Stimulated activated CD4-positive, alpha-beta T cell treated with anti-CD3 and anti-CD28 coated beads, Interleukin-4, amount 100 ng/mL, for 48 hours (primary cell): ENCODE measurements around the gene SUMO2.
A peak's percentile ranks its signal among the peaks of the same experiment; 100 is the strongest.
"Not testable (repeated sequence)": the region's sequence is repeated elsewhere in the genome, so short reads cannot be mapped to it uniquely, and the experiment has no call there.

ENCODE experiments used
- DNase-seq, 2 donors: peaks; one replicate each; pipeline ENCODE4 v3.0.0-alpha.2; 2020; ENCODE audit warnings: low read depth in 2 of 2

The SUMO2 gene

DNA sequence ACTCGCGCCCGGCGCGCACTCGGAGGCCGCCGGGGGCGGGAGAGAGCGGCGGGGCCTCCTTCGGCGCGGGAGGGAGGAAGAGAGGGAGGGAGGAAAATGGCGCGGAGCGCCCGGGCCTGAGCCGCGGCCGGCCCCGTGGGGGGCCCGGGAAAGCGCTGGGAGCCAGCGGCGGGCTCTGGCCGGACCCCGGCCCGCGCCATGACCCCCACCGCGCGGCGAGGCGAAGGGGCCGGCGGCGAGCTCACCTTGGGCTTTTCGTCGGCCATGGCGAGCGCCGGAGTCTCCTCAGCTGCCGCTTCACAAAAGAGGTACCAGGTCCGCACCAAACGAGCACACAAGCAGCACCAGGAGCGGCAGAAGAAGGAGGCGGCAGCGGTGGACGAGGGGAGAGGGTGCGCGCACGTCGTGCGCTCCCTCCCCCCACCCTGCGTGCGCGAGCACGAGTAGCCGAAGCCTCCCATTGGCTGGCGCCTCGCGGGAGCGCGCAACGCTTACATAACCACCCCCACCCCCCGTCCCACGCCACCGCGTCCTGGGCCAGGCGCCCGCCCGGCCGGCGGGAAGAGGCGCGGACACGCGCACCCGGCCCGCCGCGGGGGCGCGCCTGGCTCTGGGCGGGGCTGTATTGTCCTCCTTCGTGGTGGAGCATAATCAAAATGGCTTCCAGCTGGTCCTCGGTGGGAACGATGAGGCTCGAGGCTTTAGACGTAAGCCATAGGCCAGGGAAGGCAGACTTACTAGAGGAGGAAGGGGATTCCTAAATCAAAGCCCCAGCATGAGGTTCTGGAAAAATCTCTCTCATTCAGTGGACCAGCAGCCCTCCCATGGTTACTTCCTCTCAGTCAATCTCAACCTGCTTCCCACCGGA, at the start of gene SUMO2:
SUMO2 (minus strand) TSS at position 391 of the 868 bp plus-strand sequence; CDS start at position 266, 125 bp downstream.
- peak; percentile 94 to 97 for DNase-seq

DNA sequence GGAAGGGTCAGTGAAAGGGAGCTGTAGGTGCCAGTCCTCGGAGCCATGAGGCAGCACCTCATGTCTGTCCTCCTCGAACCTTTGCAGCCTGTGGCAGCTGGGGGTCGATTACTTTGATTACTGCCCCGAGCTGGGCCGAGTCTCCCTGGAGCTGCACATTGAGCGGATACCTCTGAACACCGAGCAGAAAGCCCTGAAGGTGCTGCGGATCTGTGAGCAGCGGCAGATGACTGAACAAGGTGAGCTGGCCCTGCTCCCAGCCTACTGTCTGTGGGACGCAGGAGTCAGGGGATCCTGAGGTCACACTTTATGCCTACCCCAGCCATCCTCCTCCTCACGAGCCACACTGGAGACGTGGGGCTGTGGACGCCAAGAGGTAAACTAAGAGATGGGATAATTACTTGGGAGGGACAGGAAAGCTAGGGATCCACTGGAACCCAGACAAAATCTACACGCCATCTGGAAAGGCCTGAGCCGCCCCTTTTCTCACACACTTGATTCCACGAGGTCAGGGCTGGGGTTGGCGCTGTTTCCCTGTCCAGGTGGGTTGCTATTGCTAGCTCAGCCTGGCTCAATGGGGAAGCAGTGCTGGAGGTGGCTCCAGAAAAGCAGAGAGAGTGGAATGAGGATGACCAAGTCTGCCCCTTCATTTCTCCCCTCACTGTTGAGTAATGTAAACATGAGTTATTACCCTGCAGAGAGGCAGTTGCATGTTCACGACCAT, 49.1 kb upstream of the SUMO2 start:
- DNase-seq: no peak

DNA sequence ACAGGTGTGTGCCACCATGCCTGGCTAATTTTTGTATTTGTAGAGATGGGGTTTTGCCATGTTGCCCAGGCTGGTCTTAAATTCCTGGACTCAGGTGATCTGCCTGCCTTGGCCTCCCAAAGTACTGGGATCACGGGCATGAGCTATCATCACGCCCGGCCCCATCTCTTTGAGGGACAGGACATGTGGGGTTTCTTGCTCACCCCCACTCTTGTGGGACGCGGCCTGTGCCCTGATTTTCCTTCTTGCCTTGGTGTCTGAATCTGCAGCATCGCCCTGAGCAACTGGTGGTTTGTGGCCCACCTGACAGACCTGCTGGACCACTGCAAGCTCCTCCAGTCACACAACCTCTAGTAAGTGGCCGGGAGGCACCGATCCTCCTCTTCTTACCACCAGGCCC, 48.3 kb upstream of the SUMO2 start:
- DNase-seq: no peak

DNA sequence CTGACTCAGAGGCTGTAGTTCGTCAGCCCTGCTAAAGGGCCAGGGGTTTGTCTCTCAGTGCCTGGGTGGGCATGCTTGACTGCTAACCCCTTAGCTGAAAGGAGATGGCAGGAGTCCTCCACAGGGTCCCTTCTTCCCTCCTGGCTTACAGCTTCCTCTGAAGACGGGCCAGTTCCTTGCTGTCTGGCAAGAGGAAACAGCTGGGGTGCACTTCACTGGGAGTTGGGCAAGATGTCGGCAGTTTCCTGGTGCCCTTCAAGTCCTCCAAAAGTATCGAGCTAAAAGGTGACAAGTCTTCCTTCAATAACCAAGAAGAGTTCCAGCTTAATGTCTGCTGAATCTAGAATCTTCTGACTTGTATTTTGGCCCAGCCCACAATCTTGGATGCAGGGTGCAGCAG, 46.1 kb upstream of the SUMO2 start:
- no peak for DNase-seq

DNA sequence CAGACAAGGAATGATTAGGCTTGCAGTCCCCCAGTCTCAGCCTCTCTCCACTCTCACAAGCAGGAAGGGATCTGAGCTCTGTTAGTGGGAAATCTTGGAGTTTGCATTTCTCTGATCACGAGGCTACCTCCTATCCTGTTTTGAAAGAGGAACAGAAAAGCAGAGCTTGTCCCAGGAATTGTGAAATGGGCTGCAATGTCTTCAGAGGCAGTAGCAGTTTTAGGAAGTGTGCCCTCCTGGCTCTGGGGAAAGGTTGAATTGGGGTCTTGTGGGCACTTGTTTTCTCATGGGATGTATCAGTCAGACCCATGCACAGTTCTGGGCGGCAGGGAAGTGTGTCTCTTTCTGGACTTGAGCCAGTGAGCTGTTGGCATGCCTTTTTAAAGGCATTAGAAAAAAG, 45.5 kb upstream of the SUMO2 start:
- DNase-seq: no peak

DNA sequence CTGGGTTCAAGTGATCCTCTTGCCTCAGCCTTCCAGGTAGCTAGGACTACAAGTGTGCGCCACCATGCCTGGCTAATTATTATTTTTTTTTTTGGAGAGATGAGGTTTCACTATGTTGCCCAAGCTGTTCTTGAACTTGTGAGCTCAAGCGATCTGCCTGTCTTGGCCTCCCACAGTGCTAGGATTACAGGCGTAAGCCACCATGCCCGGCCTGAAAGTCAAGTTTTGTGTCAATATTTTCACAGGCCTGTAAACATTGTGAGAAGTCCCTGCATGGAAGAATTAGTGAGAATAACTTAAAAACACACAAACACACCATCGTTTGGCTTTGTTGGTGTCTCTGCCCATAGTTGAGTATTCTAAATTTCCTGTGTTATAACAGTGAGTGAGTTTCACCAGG, 45.0 kb upstream of the SUMO2 start:
- no peak for DNase-seq

DNA sequence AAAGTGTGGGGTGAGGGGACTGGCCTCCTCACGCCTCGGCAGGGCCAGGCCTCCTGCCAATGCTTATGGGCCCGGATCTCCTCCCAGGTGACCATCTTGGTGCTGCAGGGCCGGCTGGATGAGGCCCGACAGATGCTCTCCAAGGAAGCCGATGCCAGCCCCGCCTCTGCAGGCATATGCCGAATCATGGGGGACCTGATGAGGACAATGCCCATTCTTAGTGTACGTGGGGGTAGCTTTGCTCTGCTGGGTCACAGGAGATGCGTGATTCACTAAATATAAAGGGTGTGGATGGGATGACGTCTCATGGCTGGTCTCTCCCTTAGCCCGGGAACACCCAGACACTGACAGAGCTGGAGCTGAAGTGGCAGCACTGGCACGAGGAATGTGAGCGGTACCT, 42.3 kb upstream of the SUMO2 start:
- no peak for DNase-seq

DNA sequence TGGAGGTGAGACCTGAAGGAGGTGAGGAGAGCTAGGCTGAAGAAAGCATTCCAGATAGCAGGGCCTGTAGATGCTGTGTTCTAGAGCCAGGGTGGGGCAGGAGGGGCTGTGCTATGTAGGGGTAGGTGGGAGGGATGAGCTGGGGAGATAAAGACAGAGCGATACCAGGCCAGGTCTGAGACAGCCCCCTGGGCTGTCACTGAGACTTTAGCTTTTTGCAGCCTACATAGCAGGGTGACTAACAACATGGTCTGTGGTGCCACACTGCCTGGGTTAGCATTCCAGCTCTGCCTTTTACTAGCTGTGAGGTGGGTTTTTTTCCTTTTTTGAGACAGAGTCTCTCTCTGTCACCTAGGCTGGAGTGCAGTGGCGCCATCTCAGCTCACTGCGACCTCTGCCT, 37.1 kb upstream of the SUMO2 start:
- DNase-seq: no peak

DNA sequence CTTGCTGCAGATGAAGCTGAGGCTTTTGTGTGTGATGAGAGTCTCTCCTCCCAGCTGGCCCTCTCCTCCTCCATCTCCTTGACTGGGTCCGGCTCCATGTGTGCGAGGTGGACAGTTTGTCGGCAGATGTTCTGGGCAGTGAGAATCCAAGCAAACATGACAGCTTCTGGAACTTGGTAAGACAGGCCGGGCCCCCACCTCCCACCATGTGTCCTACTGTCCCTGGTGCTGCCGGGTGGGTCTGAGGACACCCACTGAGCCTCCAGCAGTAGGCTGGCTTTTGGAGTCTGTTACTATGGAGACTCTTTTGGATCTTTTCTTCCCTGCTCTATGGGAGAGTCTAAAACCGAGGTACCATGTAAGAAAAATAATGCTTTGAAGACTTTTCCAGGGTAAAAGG, 35.4 kb upstream of the SUMO2 start:
- DNase-seq: no peak

DNA sequence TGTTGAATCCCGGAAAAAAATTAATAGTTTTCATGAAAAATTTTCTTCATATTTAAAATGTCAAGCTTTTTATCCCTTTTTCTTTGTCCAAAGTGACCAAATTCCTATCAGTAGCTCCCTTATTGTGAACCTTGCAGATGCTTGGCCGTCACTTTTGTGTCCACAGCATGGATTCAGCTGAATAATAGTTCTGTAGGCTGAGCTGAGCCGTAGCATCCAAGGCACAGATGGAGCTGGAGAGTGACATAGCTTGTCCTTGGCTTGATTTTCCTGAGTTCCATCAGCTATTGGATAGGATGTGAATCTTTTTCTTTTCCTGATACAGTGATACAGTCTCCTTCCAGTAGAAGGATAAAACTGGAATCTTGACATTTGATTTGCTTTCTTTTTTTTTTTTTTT, 26.3 kb upstream of the SUMO2 start:
- no peak for DNase-seq

DNA sequence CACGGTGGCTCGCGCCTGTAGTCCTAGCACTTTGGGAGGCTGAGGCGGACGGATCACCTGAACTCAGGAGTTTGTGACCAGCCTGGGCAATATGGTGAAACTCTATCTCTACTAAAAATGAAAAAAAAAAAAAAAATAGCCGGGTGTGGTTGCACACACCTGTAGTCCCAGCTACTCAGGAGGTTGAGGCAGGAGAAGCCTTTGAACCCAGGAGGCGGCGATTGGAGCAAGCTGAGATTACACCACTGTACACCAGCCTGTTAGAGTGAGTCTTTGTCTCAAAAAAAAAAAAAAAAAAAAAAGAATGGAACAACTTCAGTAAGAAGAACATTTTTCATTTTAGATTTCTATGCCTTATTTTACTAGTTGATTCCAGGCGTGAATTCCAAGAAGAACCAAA, 25.4 kb upstream of the SUMO2 start:
- DNase-seq: no peak

DNA sequence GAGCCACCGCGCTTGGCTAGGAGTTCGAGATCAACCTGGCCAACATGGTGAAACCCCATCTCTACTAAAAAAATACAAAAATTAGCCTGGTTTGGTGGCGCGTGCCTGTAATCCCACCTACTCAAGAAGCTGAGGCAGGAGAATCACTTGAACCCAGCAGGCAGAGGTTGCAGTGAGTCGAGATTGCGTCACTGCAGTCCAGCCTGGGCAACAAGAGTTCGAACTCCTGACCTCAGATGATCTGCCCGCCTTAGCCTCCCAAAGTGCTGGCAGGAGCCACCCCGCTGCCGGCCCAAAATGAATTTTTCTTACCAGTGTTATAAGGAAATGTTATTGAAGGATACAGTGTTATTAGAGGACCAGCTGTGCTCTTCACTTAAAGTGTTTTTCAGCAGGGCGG, 25.0 kb upstream of the SUMO2 start:
- DNase-seq: no peak

DNA sequence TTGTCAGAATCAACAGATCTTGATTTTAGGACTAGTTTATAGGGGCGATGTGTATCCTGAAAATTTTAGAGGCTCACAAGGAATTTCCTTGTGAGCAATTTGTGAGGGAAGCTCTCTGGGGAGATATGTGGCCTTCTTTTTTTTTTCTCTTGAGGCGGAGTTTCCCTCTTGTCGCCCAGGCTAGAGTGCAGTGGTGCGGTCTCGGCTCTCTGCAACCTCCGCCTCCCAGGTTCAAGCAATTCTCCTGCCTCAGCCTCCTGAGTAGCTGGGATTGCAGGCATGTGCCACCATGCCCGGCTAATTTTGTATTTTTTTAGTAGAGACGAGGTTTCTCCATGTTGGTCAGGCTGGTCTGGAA, 24.3 kb upstream of the SUMO2 start:
- not testable (repeated sequence) for DNase-seq

DNA sequence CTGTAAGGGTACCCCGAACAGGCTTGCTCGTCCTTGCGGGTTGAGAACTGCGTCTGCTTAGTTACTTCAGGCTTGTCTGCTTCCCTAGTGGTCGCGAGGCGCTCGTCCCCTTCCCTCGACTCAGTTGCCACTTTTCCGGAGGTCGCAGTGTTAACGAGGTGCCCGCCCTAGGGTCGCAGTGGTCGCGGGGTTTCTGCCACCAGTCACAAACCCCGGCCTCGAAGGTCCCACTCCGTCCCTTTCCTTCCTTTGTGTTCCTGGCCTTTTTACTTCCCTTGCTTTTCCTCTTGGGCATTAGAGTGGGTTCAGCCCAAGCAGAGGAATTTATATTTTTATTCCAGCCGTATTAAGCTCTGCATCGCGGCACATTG, 23.0 kb upstream of the SUMO2 start:
- DNase-seq: no peak

DNA sequence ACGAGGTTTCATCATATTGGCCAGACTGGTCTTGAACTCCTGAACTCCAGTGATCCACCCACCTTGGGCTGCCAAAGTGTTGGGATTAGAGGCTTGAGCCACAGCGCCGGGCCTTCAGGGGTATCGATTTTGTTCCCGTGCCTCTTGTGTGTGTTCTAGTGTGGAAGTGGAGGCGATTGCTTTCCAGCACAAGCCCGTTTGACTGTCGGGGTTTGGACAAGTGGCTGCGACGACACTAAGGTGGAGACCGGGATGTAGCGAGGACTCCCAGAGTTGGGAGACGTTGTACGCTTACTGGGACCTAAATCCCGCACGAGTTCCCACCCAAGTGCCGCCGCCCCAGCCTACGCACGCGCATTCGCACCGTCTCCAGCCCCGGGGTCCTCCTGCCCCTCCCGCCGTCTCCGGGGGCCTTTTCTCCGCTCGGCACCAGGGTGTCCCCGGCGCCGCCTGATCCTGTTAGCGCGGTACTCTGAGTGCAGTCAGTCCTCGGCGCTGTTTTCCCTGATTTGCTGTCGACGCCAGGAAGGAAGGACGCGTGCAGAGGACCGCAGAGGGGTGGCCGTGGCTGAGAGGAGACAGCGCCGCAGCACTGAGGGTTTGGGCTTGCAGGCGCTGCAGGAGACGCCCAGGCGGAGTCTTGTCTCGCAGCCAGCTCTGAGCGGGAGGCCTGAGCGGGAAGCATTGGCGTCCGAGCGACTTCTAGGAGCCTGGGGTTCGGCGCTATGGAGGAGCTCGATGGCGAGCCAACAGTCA, 22.5 kb upstream of the SUMO2 start, which contains the start of gene NUP85:
NUP85 (plus strand) TSS at position 643 of the 756 bp plus-strand sequence; CDS start at position 726, 83 bp downstream.
- DNase-seq: peak; percentile 93 to 94

DNA sequence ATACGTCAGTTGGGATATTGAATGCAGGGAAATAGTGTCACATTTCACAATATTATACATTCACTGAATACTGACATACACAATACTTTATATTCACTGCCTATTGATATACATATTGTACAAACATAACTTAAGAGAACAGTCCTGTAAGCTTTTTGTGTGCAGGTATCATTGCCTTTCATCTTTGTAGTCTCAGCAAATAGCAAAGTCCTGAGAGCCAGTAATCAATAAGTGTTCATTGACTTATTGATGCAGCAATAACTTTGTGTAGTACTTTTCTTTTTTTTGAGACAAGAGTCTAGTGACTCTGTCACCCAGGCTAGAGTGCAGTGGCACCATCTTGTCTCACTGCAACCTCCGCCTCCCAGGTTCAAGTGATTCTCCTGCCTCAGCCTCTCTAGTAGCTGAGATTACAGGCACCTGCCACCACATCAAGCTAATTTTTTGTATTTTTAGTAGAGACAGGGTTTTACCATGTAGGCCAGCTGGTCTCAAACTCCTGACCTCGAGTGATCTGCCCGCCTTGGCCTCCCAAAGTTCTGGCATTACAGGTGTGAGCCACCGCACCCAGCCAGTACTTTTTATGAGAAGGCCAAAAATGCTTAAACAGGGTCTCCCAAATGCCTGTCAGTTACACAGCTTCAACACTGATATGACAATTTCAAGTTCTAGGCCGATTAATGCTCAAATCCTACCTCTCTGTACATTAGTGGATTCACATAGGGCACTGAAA, 17.3 kb upstream of the SUMO2 start:
- no peak for DNase-seq

DNA sequence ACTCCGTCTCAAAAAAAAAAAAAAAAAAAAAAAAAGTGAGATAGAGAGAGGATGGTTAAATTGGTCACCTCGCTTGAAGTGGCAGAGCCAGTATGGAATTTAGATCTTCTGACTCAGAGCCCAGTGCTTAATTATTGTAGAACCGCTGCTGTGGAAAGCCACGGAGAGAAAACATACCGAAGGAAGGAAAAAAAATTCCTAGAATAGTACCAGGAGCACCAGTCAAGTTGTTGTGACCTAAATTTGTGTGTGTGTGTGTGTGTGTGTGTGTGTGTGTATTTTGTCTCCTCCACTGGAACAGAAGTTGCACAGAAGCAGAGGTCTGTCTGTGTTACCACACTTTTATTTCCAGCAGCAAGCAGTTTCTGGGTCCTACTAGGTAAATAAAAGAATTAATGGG, 12.1 kb upstream of the SUMO2 start:
- DNase-seq: no peak

DNA sequence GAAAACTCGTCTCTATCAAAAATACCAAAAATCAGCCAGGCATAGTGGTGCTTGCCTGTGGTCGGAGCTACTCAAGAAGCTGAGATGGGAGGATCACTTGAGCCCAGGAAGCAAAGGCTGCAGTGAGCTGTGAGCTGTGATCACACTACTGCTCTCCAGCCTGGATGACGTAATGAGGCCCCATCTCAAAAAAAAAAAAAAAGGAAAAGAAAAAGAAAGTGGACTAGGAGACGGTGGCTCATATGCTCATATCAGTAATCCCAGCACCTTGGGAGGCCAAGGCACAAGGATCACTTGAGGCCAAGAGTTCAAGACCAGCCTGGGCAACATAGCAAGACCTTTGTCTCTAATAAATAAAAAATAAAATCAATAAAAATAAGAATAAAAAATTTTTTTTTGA, 8.8 kb upstream of the SUMO2 start:
- DNase-seq: no peak

DNA sequence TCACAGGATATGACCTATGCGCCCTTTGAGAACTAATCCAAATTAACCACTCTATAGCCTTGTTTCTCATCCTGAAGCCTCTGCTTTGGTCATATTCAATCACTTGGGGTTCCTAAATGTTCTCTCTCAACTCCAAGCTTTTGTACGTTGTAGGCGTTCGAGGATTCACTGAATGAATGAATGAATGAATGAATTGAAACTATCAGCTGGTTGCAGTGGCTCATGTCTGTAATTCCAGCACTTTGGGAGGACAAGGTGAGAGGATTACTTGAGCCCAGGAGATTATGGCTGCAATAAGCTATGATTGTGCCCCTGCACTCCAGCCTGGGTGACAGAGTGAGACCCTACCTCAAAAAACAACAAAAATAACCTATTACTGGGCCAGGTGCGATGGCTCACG, 5.9 kb upstream of the SUMO2 start:
- DNase-seq: no peak

DNA sequence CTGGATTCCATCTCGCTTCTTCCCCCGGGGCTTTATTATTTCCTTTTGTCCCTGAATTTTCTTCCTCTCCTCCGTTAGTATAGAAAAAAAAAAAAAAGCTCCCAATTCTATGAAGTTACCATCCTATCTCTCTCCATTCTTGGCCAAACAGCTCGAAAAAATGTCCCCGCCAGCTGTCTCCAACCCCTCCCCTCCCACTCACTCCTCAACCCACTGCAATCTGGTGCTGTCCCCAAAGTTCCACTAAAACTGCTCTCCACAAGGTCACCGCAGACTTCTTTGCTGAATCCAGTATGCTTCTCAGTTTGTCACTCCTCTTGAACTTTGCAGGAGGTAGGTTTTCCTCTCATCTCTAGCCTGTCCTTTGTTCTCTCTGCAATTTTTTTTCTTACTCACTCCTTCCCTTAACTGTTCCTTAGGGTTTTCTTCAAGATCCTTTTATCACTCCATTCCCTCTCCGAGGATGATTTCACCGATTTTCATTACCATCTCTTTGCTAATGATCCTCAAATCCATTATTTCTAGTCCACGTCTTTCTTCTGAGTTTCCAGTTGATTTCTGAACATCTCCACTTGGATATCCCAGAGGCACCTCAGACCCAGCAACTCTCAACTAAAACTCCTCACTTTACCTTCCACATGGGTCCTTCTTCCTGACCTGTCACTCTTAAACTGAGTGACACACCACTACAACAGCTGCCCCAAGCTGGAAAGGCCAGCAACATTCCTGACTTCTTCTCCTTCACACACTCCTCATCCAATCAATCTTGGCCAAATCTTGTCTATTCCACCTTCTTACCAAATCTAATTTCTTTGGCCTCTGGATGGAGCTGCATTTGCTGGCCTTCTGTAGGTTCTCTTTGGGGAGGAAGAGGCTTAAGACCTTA, 1.5 kb upstream of the SUMO2 start:
- DNase-seq: no peak

DNA sequence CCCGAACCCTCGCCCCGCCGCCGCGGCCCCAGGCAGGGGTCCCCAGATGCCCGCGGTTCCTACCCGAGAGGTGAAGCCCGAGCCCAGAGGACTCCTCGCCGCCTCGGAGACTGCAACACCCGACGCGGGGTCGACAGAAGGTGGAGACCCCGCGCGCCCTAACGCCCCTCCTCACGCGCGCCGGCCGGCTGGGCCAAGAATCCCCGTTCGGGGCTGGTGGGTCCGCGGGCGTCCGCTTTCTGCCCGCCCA, 515 bp downstream of the SUMO2 start:
- no peak for DNase-seq
